Mammary epithelial cell (primary cell): ENCODE results near the gene RSRP1.
A peak's percentile ranks its signal among the peaks of the same experiment; 100 is the strongest.
"Not testable (repeated sequence)": the region's sequence is repeated elsewhere in the genome, so short reads cannot be mapped to it uniquely, and the experiment has no call there.

Experiments
- EZH2 ChIP-seq: IDR thresholded peaks from 2 replicates; pipeline ENCODE4 v1.6.1; 2012; ENCODE audit warnings: low read length, inconsistent platforms, borderline replicate concordance
- TF ChIP-seq, protein P1 (sequence below), 2 donors: IDR thresholded peaks in 1 of 2; conservative IDR thresholded peaks in 1 of 2; 2 replicates each; pipeline ENCODE4 v1.5.1; 2011 to 2012; ENCODE audit warnings: inconsistent platforms in 2 of 2, low read length in 2 of 2, mild to moderate bottlenecking in 2 of 2, control low read depth in 1 of 2, low read depth in 1 of 2; ENCODE audit not compliant: insufficient read depth in 1 of 2; ENCODE audit errors: extremely low read depth in 1 of 2

DNA sequence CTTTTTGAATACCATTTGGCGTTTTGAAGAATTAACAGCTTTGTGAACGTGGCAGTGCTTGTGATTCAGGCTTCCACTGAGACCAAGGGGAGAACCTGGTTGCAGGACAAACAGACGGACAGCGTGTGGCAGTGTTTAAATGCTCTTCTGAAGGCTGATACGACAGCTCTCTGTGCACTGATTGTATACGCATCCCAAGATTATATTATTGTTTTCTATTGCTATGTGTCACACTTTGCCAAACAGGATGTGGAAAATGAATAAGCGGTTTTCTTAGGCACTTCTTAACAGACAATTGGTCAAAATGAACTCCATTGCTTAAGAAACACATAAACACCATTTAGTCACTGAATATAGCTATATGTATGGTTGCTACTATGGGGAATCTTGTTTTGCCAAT is 12.6 kb upstream of the RSRP1 start:
- TF ChIP-seq, protein P1, sequence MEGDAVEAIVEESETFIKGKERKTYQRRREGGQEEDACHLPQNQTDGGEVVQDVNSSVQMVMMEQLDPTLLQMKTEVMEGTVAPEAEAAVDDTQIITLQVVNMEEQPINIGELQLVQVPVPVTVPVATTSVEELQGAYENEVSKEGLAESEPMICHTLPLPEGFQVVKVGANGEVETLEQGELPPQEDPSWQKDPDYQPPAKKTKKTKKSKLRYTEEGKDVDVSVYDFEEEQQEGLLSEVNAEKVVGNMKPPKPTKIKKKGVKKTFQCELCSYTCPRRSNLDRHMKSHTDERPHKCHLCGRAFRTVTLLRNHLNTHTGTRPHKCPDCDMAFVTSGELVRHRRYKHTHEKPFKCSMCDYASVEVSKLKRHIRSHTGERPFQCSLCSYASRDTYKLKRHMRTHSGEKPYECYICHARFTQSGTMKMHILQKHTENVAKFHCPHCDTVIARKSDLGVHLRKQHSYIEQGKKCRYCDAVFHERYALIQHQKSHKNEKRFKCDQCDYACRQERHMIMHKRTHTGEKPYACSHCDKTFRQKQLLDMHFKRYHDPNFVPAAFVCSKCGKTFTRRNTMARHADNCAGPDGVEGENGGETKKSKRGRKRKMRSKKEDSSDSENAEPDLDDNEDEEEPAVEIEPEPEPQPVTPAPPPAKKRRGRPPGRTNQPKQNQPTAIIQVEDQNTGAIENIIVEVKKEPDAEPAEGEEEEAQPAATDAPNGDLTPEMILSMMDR (conservative IDR thresholded peaks at IDR 0.05 in 1 of 2, IDR thresholded peaks at IDR 0.05 in 1 of 2; ENCODE audit: extremely low read depth in 1 of 2, insufficient read depth in 1 of 2, low read depth in 1 of 2, low read length in 2 of 2): peak in 1 of 2 donors; percentile 25
- TF ChIP-seq EZH2: not testable (repeated sequence)
